Ovary (tissue), 10 donors: ENCODE data around the gene TMEM243. TPM values are rescaled to one million over a fixed set of nuclear protein-coding genes. Genes with fewer than 3 reads are reported as not detected.
"Not testable (repeated sequence)": the region's sequence is repeated elsewhere in the genome, so short reads cannot be mapped to it uniquely, and the experiment has no call there.

Source experiments
- DNase-seq, 5 donors: peaks; one replicate each; pipeline ENCODE4 v3.0.0-alpha.2; 2019 to 2020
- H3K27ac ChIP-seq, 2 donors: fragments of 200-600 bp; one replicate each; pipeline versions ENCODE4 v1.5.1 to v1.8.0; 2019 to 2022
- H3K27me3 ChIP-seq: fragments of 200-600 bp; one replicate; pipeline ENCODE4 v1.8.0; 2022
- H3K36me3 ChIP-seq: fragments of 200-600 bp; sonication (generic); one replicate; pipeline ENCODE4 v1.5.1; 2019
- H3K4me1 ChIP-seq: one replicate; pipeline ENCODE4 v1.8.1; 2013; ENCODE audit warnings: mild to moderate bottlenecking, moderate library complexity; ENCODE audit not compliant: insufficient read depth
- H3K4me3 ChIP-seq: fragments of 200-600 bp; sonication (generic); one replicate; pipeline ENCODE4 v1.5.1; 2017
- H3K9me3 ChIP-seq, 2 donors: fragments of 200-600 bp in 1 of 2; sonication (generic) in 1 of 2; one replicate each; pipeline versions ENCODE4 v1.5.1 to v1.8.1; 2013 to 2019; ENCODE audit warnings: mild to moderate bottlenecking in 1 of 2, moderate library complexity in 1 of 2
- CTCF ChIP-seq, 3 donors: fragments of 450-650 bp in 2 of 3; fragments of 200-600 bp in 1 of 3; IDR thresholded peaks; one replicate each; pipeline versions ENCODE4 v1.5.1 to v1.8.0; 2016 to 2022; ENCODE audit warnings: antibody characterized with exemption in 3 of 3, mild to moderate bottlenecking in 1 of 3
- EP300 ChIP-seq: sonication (generic); formaldehyde crosslinking; IDR thresholded peaks from one replicate; pipeline ENCODE4 v1.6.1; 2017; ENCODE audit warnings: antibody characterized with exemption
- POLR2A ChIP-seq: fragments of 450-650 bp; IDR thresholded peaks from one replicate; pipeline ENCODE4 v1.6.1; 2017; ENCODE audit warnings: antibody characterized with exemption, mild to moderate bottlenecking, moderate library complexity
- WGBS, 3 donors: extraction: QIAGEN DNeasy Blood & Tissue Kit in 1 of 3; methylation state at CpG; one replicate each; pipeline versions ENCODE4 v1.1.5 to v1.1.7; 2013 to 2017; 5-methylcytosine and 5-hydroxymethylcytosine counted together
- intact Hi-C, 4 donors: fragments of 100-400 bp; cut with DNase I; formaldehyde crosslinking; loops; one replicate each; pipeline versions ENCODE4 v1.11.0 to v1.15.1; 2022 to 2023
- long read RNA-seq, 3 donors: library from polyadenylated mRNA in 2 of 3; unstranded in 2 of 3; transcript quantifications; one replicate each; pipeline ENCODE4 v2.0.0 and lab custom pipeline, GENCODE V29; 2021 to 2026
- polyA plus RNA-seq, 2 donors: library from polyadenylated mRNA; stranded (reverse); fragments of 200-250 nt in 1 of 2; fragments of 350-450 nt in 1 of 2; fragmentation: Illumina TruSeq in 1 of 2; extraction: RNeasy Lipid Tissue Mini Kit (QIAGEN cat#74804) in 1 of 2; gene quantifications; one replicate each; pipeline ENCODE4 v1.2.3, GENCODE V29; 2013 to 2014
- total RNA-seq, 7 donors: library from RNA; depleted of rRNA in 2 of 7; stranded (reverse); fragments of >200 nt in 2 of 7; fragmentation: NEBNext Ultra II Directional in 3 of 7; extraction: Animal tissue kit (Norgen Biotek cat#: 25700) in 3 of 7; gene quantifications; one replicate each; pipeline versions ENCODE4 v1.1.0 to v1.2.4, GENCODE V29; 2016 to 2023
- donor health status: DM: no; HTN: no; CAD: no; lungs with moderate emphysema.
- donor health status: DM: no; HTN: no; CAD: no.
- donor health status: Bipolar disorder and iron deficiency.
- donor health status: DM: yes; HTN: yes; CAD: no.
- donor health status: DM: no; HTN: no; CAD: no.
- donor health status: DM: yes; HTN: yes; CAD: no.

Gene TMEM243, protein sequence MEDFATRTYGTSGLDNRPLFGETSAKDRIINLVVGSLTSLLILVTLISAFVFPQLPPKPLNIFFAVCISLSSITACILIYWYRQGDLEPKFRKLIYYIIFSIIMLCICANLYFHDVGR
- total RNA-seq (10 to 100 TPM; 23.4 to 57.8 (median 26.7) TPM), polyA plus RNA-seq (10 to 100 TPM; 32.7 to 40.2 TPM)
- long read RNA-seq, donor 1, transcript TMEM243-201 (4 exons, 1,063 nt) = major isoform, 23 of 52 reads
- long read RNA-seq, donor 1, transcript TMEM243-203 (5 exons, 1,273 nt) = minor isoform, 21 of 52 reads
- long read RNA-seq, donor 1, transcript TMEM243-202 (3 exons, 601 nt) = minor isoform, 5 of 52 reads
- long read RNA-seq, donor 1, partial matches to known transcripts = 0 of 52 reads
- long read RNA-seq, donor 1, other reads (novel, unspliced or antisense) = 3 of 52 reads
- long read RNA-seq, donor 2, transcript TMEM243-203 (5 exons, 1,273 nt) = major isoform, 11 of 27 reads
- long read RNA-seq, donor 2, transcript TMEM243-201 (4 exons, 1,063 nt) = minor isoform, 9 of 27 reads
- long read RNA-seq, donor 2, partial matches to known transcripts = 0 of 27 reads
- long read RNA-seq, donor 2, other reads (novel, unspliced or antisense) = 6 of 27 reads
- long read RNA-seq, donor 3, transcript TMEM243-203 (5 exons, 1,273 nt) = minor isoform, 14 of 48 reads
- long read RNA-seq, donor 3, transcript TMEM243-201 (4 exons, 1,063 nt) = major isoform, 25 of 48 reads
- long read RNA-seq, donor 3, partial matches to known transcripts = 0 of 48 reads
- long read RNA-seq, donor 3, other reads (novel, unspliced or antisense) = 8 of 48 reads

DNA sequence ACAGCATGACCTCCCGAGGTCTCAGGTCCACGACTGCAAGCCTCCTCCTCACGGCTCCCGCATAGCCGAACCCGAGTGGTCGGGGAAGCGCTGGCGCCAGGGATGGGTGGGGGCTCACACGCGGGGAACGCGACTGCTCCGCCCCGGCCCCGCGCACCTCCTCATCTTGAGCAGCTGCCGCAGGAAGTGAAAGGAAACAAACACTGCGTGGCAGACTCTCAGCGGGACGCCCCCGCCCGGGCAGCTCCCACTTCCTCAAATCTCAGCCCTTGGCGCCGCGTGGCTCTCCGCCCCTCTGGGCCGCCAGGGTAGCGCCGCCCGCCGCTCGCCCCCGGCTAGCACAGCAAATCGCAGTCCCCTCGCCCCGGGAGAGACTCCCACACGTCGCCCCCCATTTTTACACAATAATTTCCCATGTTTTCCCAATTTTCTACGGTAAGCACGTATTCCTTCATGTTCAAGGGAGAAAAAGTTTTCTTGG lies at the start of gene TMEM243:
Gene TMEM243, minus strand, starts transcription at position 188 of the 481 bp plus-strand sequence. CDS start 229 bp downstream, outside the sequence.
- Histone ChIP-seq H3K27ac (peak within 1 kb of the TSS; percentile 65 to 92), H3K4me3 (peak within 1 kb of the TSS; percentile 88), H3K9me3 (no peaks in the 10 kb centered on the region), H3K4me1 (peaks cover 4% of the 10 kb centered on the region), H3K36me3 (no peaks in the 10 kb centered on the region), H3K27me3 (no peaks in the 10 kb centered on the region)
- TF ChIP-seq CTCF (IDR thresholded peaks at IDR 0.05) (peak in 1 of 3 donors; percentile 25), POLR2A (peak; percentile 49), EP300 (no peak)
- WGBS, 3 donors = 0 to 1% (median 1%) methylated on average over 41 of the region's 41 CpGs
- intact Hi-C loops = loop anchor here in 2 of 4 donors (5.0 to 10.0 kb wide), 3 partner anchors 65 to 275 kb away; partner anchors contain the start of gene DMTF1 (in 2 of the 2)
- peak; percentile 77 to 86 (median 79) for DNase-seq

DNA sequence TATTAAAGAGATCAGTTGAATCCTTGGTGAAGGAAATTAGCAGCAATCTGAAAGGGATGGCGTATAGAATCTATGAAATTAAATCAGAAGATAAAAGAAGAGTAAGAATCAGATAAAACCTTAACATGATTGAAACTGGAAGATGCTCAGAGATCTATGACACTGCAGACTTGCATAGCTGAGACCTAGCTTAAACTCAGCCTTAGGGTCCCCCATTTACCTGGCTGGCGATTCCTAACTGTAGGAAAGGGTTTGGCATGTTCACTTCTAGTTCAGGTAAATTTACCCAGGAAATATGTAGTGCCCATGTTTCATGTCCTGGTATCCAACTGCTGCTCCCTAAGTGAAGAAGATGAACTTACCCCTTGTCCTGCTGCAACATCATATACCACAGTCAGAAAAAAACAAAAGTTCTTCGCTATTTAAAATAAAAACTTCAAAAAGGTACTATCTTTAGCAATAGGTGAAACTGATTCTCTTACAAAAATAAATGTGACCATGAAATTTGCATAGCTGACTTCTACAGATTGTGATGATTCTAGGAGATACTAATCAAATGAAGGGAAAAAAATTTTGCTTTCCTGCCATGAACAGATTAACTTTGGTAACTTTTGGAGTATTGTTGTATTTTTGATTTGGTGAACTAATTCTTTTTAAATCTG lies 47.8 kb upstream of the TMEM243 start:
- TF ChIP-seq CTCF (IDR thresholded peaks at IDR 0.05) (no peak), POLR2A (no peak), EP300 (no peak)
- no peaks in the 10 kb centered on the region for H3K27me3 ChIP-seq
- 78 to 90% (median 87%) methylated on average over 3 of the region's 3 CpGs for WGBS, 3 donors
- no peaks in the 10 kb centered on the region for H3K9me3 ChIP-seq
- DNase-seq = no peak
- H3K4me1 ChIP-seq = no peaks in the 10 kb centered on the region
- H3K27ac ChIP-seq = no peak overlapping the region
- no peaks in the 10 kb centered on the region for H3K36me3 ChIP-seq
- intact Hi-C loops = no loop called here
- no peak overlapping the region for H3K4me3 ChIP-seq

DNA sequence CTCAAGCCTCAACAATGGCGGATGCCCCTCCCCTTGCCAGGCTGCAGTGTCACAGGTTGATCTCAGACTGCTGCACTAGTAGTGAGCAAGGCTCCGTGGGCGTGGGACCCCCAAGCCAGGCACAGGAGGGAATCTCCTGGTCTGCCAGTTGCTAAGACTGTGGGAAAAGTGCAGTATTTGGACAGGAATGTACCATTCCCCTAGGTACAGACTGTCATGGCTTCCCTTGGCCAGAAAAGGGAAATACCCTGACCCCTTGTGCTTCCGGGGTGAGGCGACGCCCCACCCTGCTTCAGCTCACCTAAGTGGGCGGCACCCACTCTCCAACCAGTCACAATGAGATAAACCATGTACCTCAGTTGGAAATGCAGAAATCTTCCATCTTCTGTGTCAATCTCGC lies 44.0 kb upstream of the TMEM243 start:
- Histone ChIP-seq H3K27me3 (no peaks in the 10 kb centered on the region), H3K4me1 (no peaks in the 10 kb centered on the region), H3K9me3 (no peaks in the 10 kb centered on the region), H3K4me3 (no peak overlapping the region), H3K27ac (no peak overlapping the region), H3K36me3 (no peaks in the 10 kb centered on the region)
- WGBS, 3 donors = 87 to 91% (median 88%) methylated on average over 8 of the region's 8 CpGs
- TF ChIP-seq POLR2A (no peak), CTCF (IDR thresholded peaks at IDR 0.05) (no peak)
- intact Hi-C loops = no loop called here
- DNase-seq = no peak

DNA sequence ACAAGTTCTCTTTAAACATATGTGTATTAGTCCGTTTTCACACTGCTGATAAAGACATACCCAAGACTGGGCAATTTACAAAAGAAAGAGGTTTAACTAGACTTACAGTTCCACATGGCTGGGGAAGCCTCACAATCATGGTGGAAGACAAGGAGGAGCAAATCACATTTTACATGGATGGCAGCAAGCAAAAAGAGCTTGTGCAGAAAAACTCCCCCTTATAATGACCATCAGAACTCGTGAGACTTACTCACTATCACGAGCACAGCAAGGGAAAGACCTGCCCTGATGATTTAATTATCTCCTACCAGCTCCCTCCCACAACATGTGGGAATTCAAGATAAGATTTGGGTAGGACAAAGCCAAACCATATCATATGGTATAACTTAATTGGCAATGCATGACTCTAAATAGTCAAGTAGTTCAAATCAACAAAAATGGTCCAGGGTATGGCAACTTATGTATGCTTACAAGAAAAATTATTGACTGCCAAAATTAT lies 34.1 kb upstream of the TMEM243 start:
- Histone ChIP-seq H3K36me3 (no peaks in the 10 kb centered on the region), H3K4me1 (no peaks in the 10 kb centered on the region), H3K4me3 (no peak overlapping the region), H3K9me3 (no peaks in the 10 kb centered on the region), H3K27ac (no peak overlapping the region), H3K27me3 (no peaks in the 10 kb centered on the region)
- DNase-seq = no peak
- intact Hi-C loops = no loop called here
- 36 to 50% (median 40%) methylated on average over 3 of the region's 3 CpGs for WGBS, 3 donors
- no peak for TF ChIP-seq POLR2A
- TF ChIP-seq CTCF (IDR thresholded peaks at IDR 0.05) = no peak
- no peak for TF ChIP-seq EP300

GRCh38 chr7:87245671-87246070 lies 26.1 kb upstream of the TMEM243 start:
- H3K9me3 ChIP-seq, H3K36me3 ChIP-seq, H3K27me3 ChIP-seq, H3K4me1 ChIP-seq, H3K27ac ChIP-seq, DNase-seq, intact Hi-C loops, H3K4me3 ChIP-seq: not testable (repeated sequence)
- 87 to 94% (median 88%) methylated on average over 5 of the region's 5 CpGs for WGBS, 3 donors

DNA sequence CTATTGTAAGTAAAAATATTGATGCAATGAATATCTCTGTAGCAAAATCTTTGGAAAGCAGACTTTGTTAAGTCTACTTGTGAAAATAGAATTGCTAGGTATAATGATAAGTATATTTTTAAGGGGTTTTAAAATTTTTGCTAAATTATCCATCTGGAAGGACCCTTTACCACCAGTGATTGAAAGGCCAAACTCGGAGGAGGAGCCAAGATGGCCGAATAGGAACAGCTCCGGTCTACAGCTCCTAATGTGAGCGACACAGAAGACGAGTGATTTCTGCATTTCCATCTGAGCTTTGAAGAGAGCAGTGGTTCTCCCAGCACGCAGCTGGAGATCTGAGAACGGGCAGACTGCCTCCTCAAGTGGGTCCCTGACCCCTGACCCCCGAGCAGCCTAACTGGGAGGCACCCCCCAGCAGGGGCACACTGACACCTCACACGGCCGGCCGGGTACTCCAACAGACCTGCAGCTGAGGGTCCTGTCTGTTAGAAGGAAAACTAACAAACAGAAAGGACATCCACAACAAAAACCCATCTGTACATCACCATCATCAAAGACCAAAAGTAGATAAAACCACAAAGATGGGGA lies 19.0 kb upstream of the TMEM243 start:
- not testable (repeated sequence) for H3K27me3 ChIP-seq, H3K27ac ChIP-seq, H3K9me3 ChIP-seq, DNase-seq, H3K4me3 ChIP-seq, H3K36me3 ChIP-seq, H3K4me1 ChIP-seq
- intact Hi-C loops = loop anchor here in 3 of 4 donors (10.0 kb wide), 3 partner anchors 184 to 304 kb away; partner anchors contain the start of gene ELAPOR2 (in 1 of the 3)
- 48 to 53% (median 48%) methylated on average over 11 of the region's 11 CpGs for WGBS, 3 donors
